Osteoblast (primary cell): ENCODE data around the gene NMNAT2. TPM values are rescaled to one million over a fixed set of nuclear protein-coding genes. Genes with fewer than 3 reads are reported as not detected.

Source experiments
- DNase-seq: peaks from one replicate; pipeline ENCODE4 v3.0.0; 2011; ENCODE audit warnings: low spot score, mixed read lengths; ENCODE audit not compliant: insufficient read length; ENCODE audit errors: missing footprints
- H2AFZ ChIP-seq: 2 replicates; pipeline ENCODE4 v1.6.0; 2011; ENCODE audit warnings: mild to moderate bottlenecking, low read length
- H3K27ac ChIP-seq: 2 replicates; pipeline ENCODE4 v1.5.1; 2011; ENCODE audit warnings: mild to moderate bottlenecking, low read depth, low read length, moderate library complexity
- H3K27me3 ChIP-seq: 2 replicates; pipeline ENCODE4 v1.6.0; 2012; ENCODE audit warnings: mild to moderate bottlenecking, control low read depth, inconsistent platforms, low read length, moderate library complexity; ENCODE audit not compliant: insufficient read depth
- H3K36me3 ChIP-seq: 2 replicates; pipeline ENCODE4 v1.5.1; 2011; ENCODE audit warnings: mild to moderate bottlenecking, low read length, control low read depth, moderate library complexity; ENCODE audit not compliant: insufficient read depth
- H3K4me1 ChIP-seq: 2 replicates; pipeline ENCODE4 v1.5.1; 2011; ENCODE audit warnings: mild to moderate bottlenecking, low read length, control low read depth, moderate library complexity; ENCODE audit not compliant: insufficient read depth
- H3K4me2 ChIP-seq: 2 replicates; pipeline ENCODE4 v1.6.0; 2011; ENCODE audit warnings: mild to moderate bottlenecking, low read length; ENCODE audit not compliant: insufficient read depth
- H3K4me3 ChIP-seq: fragments of 200-600 bp; sonication (generic); 3 replicates; pipeline ENCODE4 v1.5.1; 2012; ENCODE audit warnings: mild to moderate bottlenecking, low read length, inconsistent platforms; ENCODE audit not compliant: insufficient read depth
- H3K79me2 ChIP-seq: 2 replicates; pipeline ENCODE4 v1.6.0; 2012; ENCODE audit warnings: mild to moderate bottlenecking, low read length, control low read depth, inconsistent platforms; ENCODE audit not compliant: insufficient read depth
- H3K9me3 ChIP-seq: 2 replicates; pipeline ENCODE4 v1.5.1; 2011; ENCODE audit warnings: low read depth, low read length, control low read depth
- H4K20me1 ChIP-seq: 2 replicates; pipeline ENCODE4 v1.6.0; 2012; ENCODE audit warnings: mild to moderate bottlenecking, low read length, control low read depth; ENCODE audit not compliant: insufficient read depth
- total RNA-seq: library from RNA; depleted of rRNA; stranded (reverse); fragments of >200 nt; gene quantifications from 2 replicates; pipeline ENCODE4 v1.2.3, GENCODE V29; 2012
- TF ChIP-seq, protein P1 (sequence below): IDR thresholded peaks from 2 replicates; pipeline ENCODE4 v1.5.1; 2011; ENCODE audit warnings: mild to moderate bottlenecking, low read depth, low read length, moderate library complexity; ENCODE audit errors: extremely low read depth

Gene NMNAT2
- total RNA-seq, 1 donor, result 2.5 TPM

DNA sequence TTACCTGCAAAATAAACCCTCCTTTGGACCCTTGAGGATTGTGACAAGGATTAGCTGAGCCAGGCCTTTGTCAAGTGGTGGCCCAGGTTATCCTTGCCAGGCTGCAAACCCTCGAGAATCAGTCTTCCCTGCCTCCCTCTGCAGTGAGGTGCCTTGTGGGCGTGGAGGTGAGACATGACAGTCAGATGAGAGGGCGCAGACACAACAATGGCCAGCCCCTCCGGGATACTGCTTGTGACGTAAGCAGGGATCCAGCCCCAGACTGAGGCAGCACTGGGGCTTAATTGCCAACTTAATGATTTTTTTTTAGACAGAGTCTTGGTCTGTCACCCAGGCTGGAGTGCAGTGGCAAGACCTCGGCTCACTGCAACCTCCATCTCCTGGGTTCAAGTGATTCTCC lies 127.6 kb downstream of the NMNAT2 start:
- H3K4me1 ChIP-seq, result peaks cover 24% of the 10 kb centered on the region
- TF ChIP-seq, protein P1, sequence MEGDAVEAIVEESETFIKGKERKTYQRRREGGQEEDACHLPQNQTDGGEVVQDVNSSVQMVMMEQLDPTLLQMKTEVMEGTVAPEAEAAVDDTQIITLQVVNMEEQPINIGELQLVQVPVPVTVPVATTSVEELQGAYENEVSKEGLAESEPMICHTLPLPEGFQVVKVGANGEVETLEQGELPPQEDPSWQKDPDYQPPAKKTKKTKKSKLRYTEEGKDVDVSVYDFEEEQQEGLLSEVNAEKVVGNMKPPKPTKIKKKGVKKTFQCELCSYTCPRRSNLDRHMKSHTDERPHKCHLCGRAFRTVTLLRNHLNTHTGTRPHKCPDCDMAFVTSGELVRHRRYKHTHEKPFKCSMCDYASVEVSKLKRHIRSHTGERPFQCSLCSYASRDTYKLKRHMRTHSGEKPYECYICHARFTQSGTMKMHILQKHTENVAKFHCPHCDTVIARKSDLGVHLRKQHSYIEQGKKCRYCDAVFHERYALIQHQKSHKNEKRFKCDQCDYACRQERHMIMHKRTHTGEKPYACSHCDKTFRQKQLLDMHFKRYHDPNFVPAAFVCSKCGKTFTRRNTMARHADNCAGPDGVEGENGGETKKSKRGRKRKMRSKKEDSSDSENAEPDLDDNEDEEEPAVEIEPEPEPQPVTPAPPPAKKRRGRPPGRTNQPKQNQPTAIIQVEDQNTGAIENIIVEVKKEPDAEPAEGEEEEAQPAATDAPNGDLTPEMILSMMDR, result no peak
- H4K20me1 ChIP-seq, result no peaks in the 10 kb centered on the region
- H3K4me2 ChIP-seq, result no peak overlapping the region
- no peaks in the 10 kb centered on the region for H3K79me2 ChIP-seq
- H3K27ac ChIP-seq, result no peak overlapping the region
- no peak for DNase-seq
- H3K9me3 ChIP-seq, result no peaks in the 10 kb centered on the region
- H3K4me3 ChIP-seq, result no peak overlapping the region
- no peaks in the 10 kb centered on the region for H3K36me3 ChIP-seq
- H3K27me3 ChIP-seq, result no peaks in the 10 kb centered on the region
- H2AFZ ChIP-seq, result no peak overlapping the region

DNA sequence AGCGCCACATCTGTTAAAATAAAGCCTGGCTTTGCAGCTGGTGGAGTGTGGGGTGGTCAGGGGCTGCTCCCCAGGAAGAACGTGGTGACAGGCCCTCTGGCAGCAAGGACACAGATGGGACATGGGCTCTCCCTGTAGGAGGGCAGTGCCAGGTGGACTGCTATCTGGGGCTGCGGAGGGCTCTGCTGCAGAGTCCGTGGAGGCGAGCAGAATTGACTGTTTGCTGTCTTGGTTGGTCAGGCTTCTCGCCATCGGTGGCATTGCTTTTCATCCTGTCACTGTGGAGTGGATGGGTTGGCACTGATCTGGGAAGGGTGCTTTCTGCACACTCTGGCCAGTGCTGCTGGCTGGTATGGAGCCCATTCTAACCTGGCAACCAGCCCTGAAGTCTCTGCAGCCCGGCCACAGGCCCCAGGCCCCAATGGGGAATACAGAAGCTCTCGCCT lies 129.1 kb downstream of the NMNAT2 start:
- TF ChIP-seq, protein P1, result no peak
- Histone ChIP-seq H3K4me2 (no peak overlapping the region), H3K9me3 (no peaks in the 10 kb centered on the region), H3K4me1 (peaks cover 24% of the 10 kb centered on the region), H3K4me3 (no peak overlapping the region), H4K20me1 (no peaks in the 10 kb centered on the region), H3K79me2 (no peaks in the 10 kb centered on the region), H3K27me3 (no peaks in the 10 kb centered on the region), H2AFZ (no peak overlapping the region), H3K27ac (no peak overlapping the region), H3K36me3 (no peaks in the 10 kb centered on the region)
- peak; percentile 49 for DNase-seq

DNA sequence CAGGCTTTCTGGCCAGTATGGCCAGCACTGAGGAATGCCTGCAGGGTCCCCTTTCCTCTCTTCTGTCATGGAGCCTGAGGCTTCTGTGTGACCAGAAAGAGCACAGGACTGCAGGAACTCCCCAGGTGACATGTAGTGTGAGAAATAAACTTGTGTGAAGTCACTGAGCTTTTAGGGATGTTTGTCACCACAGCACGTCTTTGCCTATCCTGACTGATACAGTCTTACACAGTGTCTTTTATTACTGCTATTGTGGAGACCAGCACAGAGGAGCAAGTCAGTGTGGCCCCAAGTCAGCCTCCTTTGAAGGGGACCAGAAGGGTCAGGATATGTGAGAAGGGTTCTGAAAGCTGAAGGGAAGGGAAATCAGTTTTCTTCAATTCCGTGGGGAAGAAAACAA lies 129.6 kb downstream of the NMNAT2 start:
- Histone ChIP-seq H3K27me3 (no peaks in the 10 kb centered on the region), H3K4me3 (no peak overlapping the region), H3K79me2 (no peaks in the 10 kb centered on the region), H4K20me1 (no peaks in the 10 kb centered on the region), H3K4me2 (no peak overlapping the region), H3K9me3 (no peaks in the 10 kb centered on the region), H2AFZ (no peak overlapping the region), H3K4me1 (peaks cover 24% of the 10 kb centered on the region), H3K36me3 (no peaks in the 10 kb centered on the region), H3K27ac (no peak overlapping the region)
- no peak for DNase-seq
- TF ChIP-seq, protein P1, result no peak

DNA sequence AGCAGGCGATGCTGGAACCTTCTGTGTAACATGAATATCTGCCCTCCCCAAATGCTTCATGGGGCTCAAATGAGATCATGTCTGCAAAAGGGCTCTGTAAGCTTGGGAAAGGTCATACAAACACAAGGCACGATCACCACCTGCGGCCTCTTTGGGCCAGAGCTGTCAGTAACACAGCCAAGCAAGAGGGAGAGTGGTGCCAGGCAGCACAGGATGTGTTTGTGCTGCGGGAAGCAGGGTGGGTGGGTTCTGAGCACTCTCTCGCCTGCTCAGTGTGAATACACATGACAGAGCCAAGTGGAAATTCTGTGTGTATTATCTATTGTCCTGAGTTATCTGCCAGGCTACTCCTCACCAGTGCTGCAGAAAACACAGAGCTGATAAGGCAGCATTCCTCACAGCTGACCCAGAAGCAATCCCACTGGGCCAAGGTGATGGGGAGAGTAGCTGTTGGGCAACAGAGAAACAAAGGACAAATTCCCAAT lies 130.9 kb downstream of the NMNAT2 start:
- no peaks in the 10 kb centered on the region for H3K9me3 ChIP-seq
- no peak overlapping the region for H3K4me2 ChIP-seq
- H3K79me2 ChIP-seq, result no peaks in the 10 kb centered on the region
- TF ChIP-seq, protein P1, result no peak
- no peaks in the 10 kb centered on the region for H3K27me3 ChIP-seq
- peak; percentile 57 for DNase-seq
- H4K20me1 ChIP-seq, result no peaks in the 10 kb centered on the region
- no peaks in the 10 kb centered on the region for H3K36me3 ChIP-seq
- H3K4me3 ChIP-seq, result no peak overlapping the region
- no peak overlapping the region for H3K27ac ChIP-seq
- H3K4me1 ChIP-seq, result peaks cover 20% of the 10 kb centered on the region
- H2AFZ ChIP-seq, result peak overlapping the region; percentile 23
